K562 (cell line): ENCODE results near the gene NAE1. TPM values are rescaled to one million over a fixed set of nuclear protein-coding genes. Genes with fewer than 3 reads are reported as not detected.
A peak's percentile ranks its signal among the peaks of the same experiment; 100 is the strongest.

ENCODE experiments used
- BACH1 ChIP-seq: fragments of 200-800 bp; sonication (Bioruptor generic); IDR thresholded peaks from 2 replicates; pipeline ENCODE4 v1.6.1; 2016; ENCODE audit warnings: missing genetic modification characterization, missing compliant biosample characterization
- BRF2 ChIP-seq: IDR thresholded peaks from 3 replicates; pipeline ENCODE4 v1.6.1; 2011; ENCODE audit warnings: borderline replicate concordance, mild to moderate bottlenecking; ENCODE audit not compliant: insufficient read length, insufficient read depth
- CREB5 ChIP-seq: fragments of 250-450 bp; sonication (Bioruptor Pico); IDR thresholded peaks from 2 replicates; pipeline ENCODE4 v1.5.0; 2020; ENCODE audit warnings: mild to moderate bottlenecking
- FOXA3 ChIP-seq, 2 experiments: fragments of 450-650 bp in 1 of 2; sonication (generic) in 1 of 2; formaldehyde crosslinking; IDR thresholded peaks in 1 of 2; conservative IDR thresholded peaks in 1 of 2; 2 replicates each; pipeline versions ENCODE4 v1.4.0 to v1.8.0; 2020 to 2022; ENCODE audit warnings: mild to moderate bottlenecking in 2 of 2, missing genetic modification reagents in 1 of 2
- GTF2B ChIP-seq: IDR thresholded peaks from 2 replicates; pipeline ENCODE4 v1.6.1; 2011; ENCODE audit not compliant: insufficient read length; ENCODE audit errors: extremely low read depth
- LCOR ChIP-seq: sonication (generic); formaldehyde crosslinking; IDR thresholded peaks from 2 replicates; pipeline ENCODE4 v1.8.0; 2022; ENCODE audit warnings: mild to moderate bottlenecking, missing genetic modification reagents
- PATZ1 ChIP-seq: fragments of 250-450 bp; sonication (Bioruptor Pico); IDR thresholded peaks from 2 replicates; pipeline ENCODE4 v1.5.0; 2020; ENCODE audit warnings: mild to moderate bottlenecking, borderline replicate concordance
- POLR2A ChIP-seq: fragments of 450-650 bp; conservative IDR thresholded peaks from 2 replicates; pipeline ENCODE4 v1.6.1; 2016
- PURB ChIP-seq: sonication (generic); formaldehyde crosslinking; IDR thresholded peaks from 2 replicates; pipeline ENCODE4 v1.9.0; 2021; ENCODE audit warnings: low read depth, mild to moderate bottlenecking, missing genetic modification reagents
- RBBP5 ChIP-seq: fragments of 200-600 bp; sonication (generic); IDR thresholded peaks from 2 replicates; pipeline ENCODE4 v1.6.1; 2012; ENCODE audit warnings: borderline replicate concordance, mild to moderate bottlenecking, low read length, control low read depth, inconsistent platforms; ENCODE audit not compliant: insufficient read depth, poor library complexity, severe bottlenecking
- RFX5 ChIP-seq: IDR thresholded peaks from 2 replicates; pipeline ENCODE4 v1.6.1; 2011; ENCODE audit warnings: low read depth, mild to moderate bottlenecking, improper control_type of control experiment, low read length
- TSHZ1 ChIP-seq: fragments of 250-450 bp; sonication (Bioruptor Pico); IDR thresholded peaks from 2 replicates; pipeline ENCODE4 v1.4.0; 2020; ENCODE audit warnings: mild to moderate bottlenecking, moderate library complexity
- ZNF655 ChIP-seq: fragments of 250-450 bp; sonication (Bioruptor Pico); IDR thresholded peaks from 2 replicates; pipeline ENCODE4 v1.5.0; 2021
- ZNF830 ChIP-seq: fragments of 250-450 bp; sonication (Bioruptor Pico); IDR thresholded peaks from 2 replicates; pipeline ENCODE4 v1.5.0; 2021; ENCODE audit warnings: mild to moderate bottlenecking
- polyA plus RNA-seq, 8 experiments: library from polyadenylated mRNA; depleted of rRNA in 4 of 8; stranded (reverse) in 5 of 8; unstranded in 3 of 8; fragments of >200 nt; fragmentation: Nextera tagmentation in 2 of 8; fragmentation: Illumina TruSeq in 1 of 8; extraction: Ambion mirVana in 2 of 8; extraction: Trizol in 1 of 8; gene quantifications; 2 replicates each; pipeline versions ENCODE4 v1.2.1 to v1.2.3, GENCODE V29; 2011 to 2014; ENCODE audit warnings: inconsistent platforms in 1 of 8, missing spikeins in 1 of 8
- total RNA-seq, 7 experiments: library from RNA; depleted of rRNA in 6 of 7; stranded (reverse); fragments of >200 nt in 6 of 7; fragmentation: Illumina TruSeq in 2 of 7; extraction: Trizol in 2 of 7; gene quantifications; 2 replicates each; pipeline versions ENCODE4 v1.2.1 to v1.2.3, GENCODE V29; 2011 to 2021; ENCODE audit warnings: low replicate concordance in 1 of 7

Gene NAE1
- total and polyA plus RNA-seq, 9 of the 15 experiments (the other 6 are each of a cell fraction or from before 2014, with no cell fraction given), result 165 to 294 (median 230) TPM

- no peak for TF ChIP-seq PATZ1
- no peak for TF ChIP-seq BRF2
- peak; percentile 92 for TF ChIP-seq POLR2A
- TF ChIP-seq GTF2B, result no peak
- 0 out of 2 replicates have a peak, but pooled peaks have one; percentile 12 for TF ChIP-seq ZNF830 (CRISPR knock-in tag)
- no peak for TF ChIP-seq CREB5 (CRISPR knock-in tag)
- no peak for TF ChIP-seq ZNF655 (CRISPR knock-in tag)
- no peak for TF ChIP-seq RFX5
- TF ChIP-seq PURB, result no peak
- TF ChIP-seq LCOR (CRISPR knock-in tag), result no peak
- TF ChIP-seq RBBP5, result peak; percentile 91
- TF ChIP-seq FOXA3 (CRISPR knock-in tag; conservative IDR thresholded peaks at IDR 0.05 in 1 of 2, IDR thresholded peaks at IDR 0.05 in 1 of 2), result no peak
- TF ChIP-seq TSHZ1 (CRISPR knock-in tag), result no peak
- TF ChIP-seq BACH1 (tag), result no peak
Observed at GRCh38 chr16:66830422-66831404, at the start of gene NAE1 (continued).
